ENCODE results near the gene PCYT1B. TPM values are rescaled to one million over a fixed set of nuclear protein-coding genes. Genes with fewer than 3 reads are reported as not detected.

PCYT1B gene
- total RNA-seq, 6 donors from 2014 or later: 0.43 to 2.2 (median 0.79) TPM

GRCh38 chrX:24508375-24508774 is 138.8 kb downstream of the PCYT1B start:
- H3K27me3 ChIP-seq: no peaks in the 10 kb centered on the region
- peaks cover 0 to 5% (median 0%) of the 10 kb centered on the region in 4 donors for H3K36me3 ChIP-seq
- no peak overlapping the region for H3K4me3 ChIP-seq
- TF ChIP-seq POLR2AphosphoS5 (IDR thresholded peaks at IDR 0.05) (no peak), EP300 (IDR thresholded peaks at IDR 0.05) (no peak), CTCF (IDR thresholded peaks at IDR 0.05) (no peak), POLR2A (IDR thresholded peaks at IDR 0.05) (no peak)
- DNase-seq (no peak), ATAC-seq (ENCODE audit: low FRiP score in 2 of 2) (no peak)
- H3K9me3 ChIP-seq: no peaks in the 10 kb centered on the region
- no peaks in the 10 kb centered on the region for H3K4me1 ChIP-seq
- WGBS, 2 donors: 91 to 93% methylated on average over 8 of the region's 8 CpGs
- no peak overlapping the region for H3K27ac ChIP-seq

Small RNA genes lying within 50 kb of the gene (small RNA-seq; reads per million reads assigned to genes)
- gene SNRPEP9: 0 reads per million in 4 donors

Other genes starting within 250 kb of the PCYT1B start
- gene PDK3, start 182.1 kb downstream of the PCYT1B start, total RNA-seq: 10 to 100 TPM in 5 of 6 donors, 1 to 10 TPM in 1; 9.2 to 29.5 (median 15.0) TPM
- gene POLA1, start 46.6 kb upstream of the PCYT1B start, total RNA-seq: 10 to 100 TPM in 2 of 6 donors, 1 to 10 TPM in 4; 6.3 to 15.7 (median 8.9) TPM